COR-L47 (cell line): Measurements from ENCODE around the gene UTP18.
"Not testable (repeated sequence)": the region's sequence is repeated elsewhere in the genome, so short reads cannot be mapped to it uniquely, and the experiment has no call there.

ENCODE experiments used
- DNase-seq: peaks from one replicate; lab custom pipeline; 2025; lab: John Stamatoyannopoulos, UW

UTP18 gene

GRCh38 chr17:51260237-51261023 is at the start of gene UTP18:
UTP18 (plus strand) TSS chr17:51260546; CDS start chr17:51260585, 39 bp downstream.
- DNase-seq, result peak; percentile 94

GRCh38 chr17:51214920-51215319 is 45.4 kb upstream of the UTP18 start:
- DNase-seq, result no peak

- no peak for DNase-seq
Observed at GRCh38 chr17:51217946-51218345, 42.4 kb upstream of the UTP18 start.

- DNase-seq, result no peak
Observed at GRCh38 chr17:51221322-51221721, 39.0 kb upstream of the UTP18 start.

- no peak for DNase-seq
Observed at GRCh38 chr17:51224402-51225262, 35.7 kb upstream of the UTP18 start.

GRCh38 chr17:51225523-51225922 is 34.8 kb upstream of the UTP18 start:
- not testable (repeated sequence) for DNase-seq

- no peak for DNase-seq
Observed at GRCh38 chr17:51228161-51228560, 32.2 kb upstream of the UTP18 start.

GRCh38 chr17:51229889-51230288 is 30.5 kb upstream of the UTP18 start:
- no peak for DNase-seq

- no peak for DNase-seq
Observed at GRCh38 chr17:51230306-51230705, 30.0 kb upstream of the UTP18 start.

GRCh38 chr17:51231999-51232398 is 28.3 kb upstream of the UTP18 start:
- no peak for DNase-seq

- no peak for DNase-seq
Observed at GRCh38 chr17:51234162-51234561, 26.2 kb upstream of the UTP18 start.

GRCh38 chr17:51238255-51238887 is 22.0 kb upstream of the UTP18 start:
- DNase-seq, result no peak

GRCh38 chr17:51240275-51240674 is 20.1 kb upstream of the UTP18 start:
- DNase-seq, result no peak

- no peak for DNase-seq
Observed at GRCh38 chr17:51244041-51244440, 16.3 kb upstream of the UTP18 start.

GRCh38 chr17:51245535-51245934 is 14.8 kb upstream of the UTP18 start:
- DNase-seq, result no peak

GRCh38 chr17:51250314-51250840 is 10.0 kb upstream of the UTP18 start:
- no peak for DNase-seq

GRCh38 chr17:51251010-51251409 is 9.3 kb upstream of the UTP18 start:
- DNase-seq, result no peak

GRCh38 chr17:51255673-51256072 is 4.7 kb upstream of the UTP18 start:
- DNase-seq, result no peak

GRCh38 chr17:51256101-51256500 is 4.2 kb upstream of the UTP18 start:
- no peak for DNase-seq

GRCh38 chr17:51257150-51258081 is 2.9 kb upstream of the UTP18 start:
- no peak for DNase-seq
